ENCODE data around the gene DDX56. TPM values are rescaled to one million over a fixed set of nuclear protein-coding genes. Genes with fewer than 3 reads are reported as not detected.
"Not testable (repeated sequence)": the region's sequence is repeated elsewhere in the genome, so short reads cannot be mapped to it uniquely, and the experiment has no call there.

DDX56 gene
- polyA plus RNA-seq, 1 of the 3 experiments (the other 2 are of a cell fraction), result 97.1 TPM

DNA sequence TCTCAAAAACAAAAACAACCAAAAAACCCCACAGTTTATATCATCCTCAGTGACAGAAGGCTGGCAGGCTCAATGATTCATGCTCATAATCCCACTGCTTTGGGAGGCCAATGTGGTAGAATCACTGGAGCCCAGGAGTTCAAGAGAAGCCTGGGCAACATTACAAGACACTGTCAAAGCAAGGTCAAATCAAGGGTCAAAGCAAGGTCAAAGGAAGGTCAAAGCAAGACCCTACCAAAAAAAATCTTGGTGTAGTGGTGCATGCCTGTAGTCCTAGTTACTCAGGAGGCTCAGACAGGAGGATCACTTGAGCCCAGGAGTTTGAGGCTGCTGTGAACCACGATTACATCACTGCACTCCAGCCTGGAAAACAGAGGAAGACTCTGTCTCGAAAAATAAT lies 18.4 kb downstream of the DDX56 start:
- ChIA-PET CTCF (interaction anchor here (1.0 to 2.1 kb wide), 2 partner anchors 9 to 10 kb away, joined by 3 to 11 read pairs; no protein-coding TSS in a partner anchor), POLR2A (no interaction called here)
- DNase-seq, result no peak

DNA sequence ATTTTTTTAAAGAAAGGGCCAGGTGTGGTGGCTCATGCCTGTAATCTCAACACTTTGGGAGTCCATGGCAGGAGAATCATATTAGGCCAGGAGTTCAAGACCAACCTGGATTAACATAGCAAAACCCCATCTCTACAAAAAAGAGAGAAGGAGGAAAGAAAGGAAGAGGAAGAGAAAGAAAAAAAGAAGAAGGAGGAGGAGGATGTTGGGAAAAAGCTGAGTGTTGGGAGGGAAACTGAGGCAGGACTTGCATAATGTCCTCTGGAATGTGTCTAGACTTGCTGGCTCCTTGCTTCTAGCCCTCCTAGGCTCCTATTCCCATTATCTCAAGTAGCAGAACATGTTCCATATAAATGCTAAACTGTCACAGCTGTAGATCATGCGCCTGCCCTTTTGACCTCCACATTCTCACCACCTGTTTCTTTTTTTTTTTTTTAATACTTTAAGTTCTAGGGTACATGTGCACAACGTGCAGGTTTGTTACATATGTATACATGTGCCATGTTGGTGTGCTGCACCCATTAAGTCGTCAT lies 21.2 kb downstream of the DDX56 start:
- H3F3A ChIP-seq (replicated peaks; ENCODE audit: insufficient read depth); H3K27ac ChIP-seq (ENCODE audit: low read depth in 2 of 2, low read length in 1 of 2); H4K20me1 ChIP-seq (ENCODE audit: insufficient read depth); POLR2A ChIA-PET; H3K9me2 ChIP-seq; H3K79me2 ChIP-seq (ENCODE audit: insufficient read depth); H3K4me1 ChIP-seq (ENCODE audit: control insufficient read depth in 1 of 2, insufficient read depth in 2 of 2, low read depth in 1 of 2, low read length in 1 of 2); H3K9me3 ChIP-seq; H3K4me2 ChIP-seq; DNase-seq; H3K9ac ChIP-seq; H3K36me3 ChIP-seq (replicated peaks in 1 of 2; ENCODE audit: control insufficient read depth in 1 of 2, insufficient read depth in 2 of 2, low read length in 1 of 2); H3K4me3 ChIP-seq (ENCODE audit: low read depth in 2 of 2, low read length in 1 of 2); H2AFZ ChIP-seq (ENCODE audit: low read depth): not testable (repeated sequence)
- WGBS (ENCODE audit: low lambda C conversion rate), result 43% methylated on average over 3 of the region's 3 CpGs
- CTCF ChIA-PET, result interaction anchor here (1.3 to 2.4 kb wide), 2 partner anchors 8 to 13 kb away, joined by 3 to 15 read pairs; no protein-coding TSS in a partner anchor
- peaks cover 14% of the 10 kb centered on the region; the same call in 1 of the 2 replicates for H3K27me3 ChIP-seq (ENCODE audit: insufficient read depth)

More for the DNA sequence above, 18.4 kb downstream of the DDX56 start:
- Histone ChIP-seq H4K20me1 (ENCODE audit: insufficient read depth) (no peaks in the 10 kb centered on the region), H3K27me3 (ENCODE audit: insufficient read depth) (peaks cover 6% of the 10 kb centered on the region; the same call in 1 of the 2 replicates), H3K9me2 (no peaks in the 10 kb centered on the region), H3K9ac (no peak overlapping the region), H3K9me3 (no peaks in the 10 kb centered on the region), H3F3A (replicated peaks; ENCODE audit: insufficient read depth) (no peaks in the 10 kb centered on the region), H3K4me1 (ENCODE audit: control insufficient read depth in 1 of 2, insufficient read depth in 2 of 2, low read depth in 1 of 2, low read length in 1 of 2) (no peaks in the 10 kb centered on the region; a peak in 1 of 4 replicates), H3K79me2 (ENCODE audit: insufficient read depth) (no peaks in the 10 kb centered on the region), H3K4me3 (ENCODE audit: low read depth in 2 of 2, low read length in 1 of 2) (no peak overlapping the region), H3K4me2 (no peak overlapping the region), H3K36me3 (replicated peaks in 1 of 2; ENCODE audit: control insufficient read depth in 1 of 2, insufficient read depth in 2 of 2, low read length in 1 of 2) (no peaks in the 10 kb centered on the region), H3K27ac (ENCODE audit: low read depth in 2 of 2, low read length in 1 of 2) (no peak overlapping the region), H2AFZ (ENCODE audit: low read depth) (no peak overlapping the region)
- 60% methylated on average over 2 of the region's 2 CpGs for WGBS (ENCODE audit: low lambda C conversion rate)
- TF ChIP-seq, protein P1, sequence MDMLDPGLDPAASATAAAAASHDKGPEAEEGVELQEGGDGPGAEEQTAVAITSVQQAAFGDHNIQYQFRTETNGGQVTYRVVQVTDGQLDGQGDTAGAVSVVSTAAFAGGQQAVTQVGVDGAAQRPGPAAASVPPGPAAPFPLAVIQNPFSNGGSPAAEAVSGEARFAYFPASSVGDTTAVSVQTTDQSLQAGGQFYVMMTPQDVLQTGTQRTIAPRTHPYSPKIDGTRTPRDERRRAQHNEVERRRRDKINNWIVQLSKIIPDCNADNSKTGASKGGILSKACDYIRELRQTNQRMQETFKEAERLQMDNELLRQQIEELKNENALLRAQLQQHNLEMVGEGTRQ (IDR thresholded peaks at IDR 0.05; ENCODE audit: borderline replicate concordance, low read depth, low read length), result no peak
- TF ChIP-seq FOXM1 (IDR thresholded peaks at IDR 0.05; ENCODE audit: low read depth) (no peak), EZH2phosphoT487 (IDR thresholded peaks at IDR 0.05; ENCODE audit: borderline replicate concordance, low read depth) (no peak), MEF2A (IDR thresholded peaks at IDR 0.05; ENCODE audit: borderline replicate concordance, low read depth) (no peak), TEAD4 (IDR thresholded peaks at IDR 0.05; ENCODE audit: borderline replicate concordance, insufficient read depth) (no peak), EP300 (IDR thresholded peaks at IDR 0.05; ENCODE audit: borderline replicate concordance in 1 of 2, low read depth in 1 of 2, low read length in 1 of 2) (no peak), JUND (IDR thresholded peaks at IDR 0.05) (no peak), RXRA (IDR thresholded peaks at IDR 0.05; ENCODE audit: borderline replicate concordance, low read depth) (no peak), RCOR1 (IDR thresholded peaks at IDR 0.05; ENCODE audit: low read length) (no peak), SMC3 (IDR thresholded peaks at IDR 0.05; ENCODE audit: low read depth, low read length) (no peak), NRF1 (IDR thresholded peaks at IDR 0.05; ENCODE audit: low read depth, low read length) (no peak), MXI1 (IDR thresholded peaks at IDR 0.05; ENCODE audit: low read depth, low read length) (no peak), GABPA (IDR thresholded peaks at IDR 0.05; ENCODE audit: low read depth) (no peak), RFX5 (IDR thresholded peaks at IDR 0.05; ENCODE audit: low read length) (no peak), YY1 (IDR thresholded peaks at IDR 0.05; ENCODE audit: low read depth) (no peak)
- TF ChIP-seq, protein P2, sequence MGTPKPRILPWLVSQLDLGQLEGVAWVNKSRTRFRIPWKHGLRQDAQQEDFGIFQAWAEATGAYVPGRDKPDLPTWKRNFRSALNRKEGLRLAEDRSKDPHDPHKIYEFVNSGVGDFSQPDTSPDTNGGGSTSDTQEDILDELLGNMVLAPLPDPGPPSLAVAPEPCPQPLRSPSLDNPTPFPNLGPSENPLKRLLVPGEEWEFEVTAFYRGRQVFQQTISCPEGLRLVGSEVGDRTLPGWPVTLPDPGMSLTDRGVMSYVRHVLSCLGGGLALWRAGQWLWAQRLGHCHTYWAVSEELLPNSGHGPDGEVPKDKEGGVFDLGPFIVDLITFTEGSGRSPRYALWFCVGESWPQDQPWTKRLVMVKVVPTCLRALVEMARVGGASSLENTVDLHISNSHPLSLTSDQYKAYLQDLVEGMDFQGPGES (IDR thresholded peaks at IDR 0.05; ENCODE audit: low read depth, low read length), result no peak
- TF ChIP-seq, protein P3, sequence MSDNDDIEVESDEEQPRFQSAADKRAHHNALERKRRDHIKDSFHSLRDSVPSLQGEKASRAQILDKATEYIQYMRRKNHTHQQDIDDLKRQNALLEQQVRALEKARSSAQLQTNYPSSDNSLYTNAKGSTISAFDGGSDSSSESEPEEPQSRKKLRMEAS (IDR thresholded peaks at IDR 0.05; ENCODE audit: low read depth), result no peak
- TF ChIP-seq, protein P4, sequence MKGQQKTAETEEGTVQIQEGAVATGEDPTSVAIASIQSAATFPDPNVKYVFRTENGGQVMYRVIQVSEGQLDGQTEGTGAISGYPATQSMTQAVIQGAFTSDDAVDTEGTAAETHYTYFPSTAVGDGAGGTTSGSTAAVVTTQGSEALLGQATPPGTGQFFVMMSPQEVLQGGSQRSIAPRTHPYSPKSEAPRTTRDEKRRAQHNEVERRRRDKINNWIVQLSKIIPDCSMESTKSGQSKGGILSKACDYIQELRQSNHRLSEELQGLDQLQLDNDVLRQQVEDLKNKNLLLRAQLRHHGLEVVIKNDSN (IDR thresholded peaks at IDR 0.05; ENCODE audit: borderline replicate concordance, low read depth), result no peak
